OCI-LY1 (cell line): ENCODE measurements around the gene PLA2G4B.

Source experiments
- EZH2 ChIP-seq: fragments of 200-600 bp; sonication (generic), shearing (Covaris generic); IDR thresholded peaks from 2 replicates; pipeline ENCODE4 v1.8.0; 2017; ENCODE audit warnings: borderline replicate concordance, mixed run types, mild to moderate bottlenecking, antibody characterized with exemption, low read length, moderate library complexity, mixed read lengths
- TF ChIP-seq, protein P1 (sequence below): fragments of 200-600 bp; sonication (generic), shearing (Covaris generic); IDR thresholded peaks from 2 replicates; pipeline ENCODE4 v1.5.1; 2017; ENCODE audit warnings: mild to moderate bottlenecking, antibody characterized with exemption, low read length, moderate library complexity, mixed read lengths

GRCh38 chr15:41822471-41822870 lies 16.2 kb upstream of the PLA2G4B start:
- TF ChIP-seq, protein P1, sequence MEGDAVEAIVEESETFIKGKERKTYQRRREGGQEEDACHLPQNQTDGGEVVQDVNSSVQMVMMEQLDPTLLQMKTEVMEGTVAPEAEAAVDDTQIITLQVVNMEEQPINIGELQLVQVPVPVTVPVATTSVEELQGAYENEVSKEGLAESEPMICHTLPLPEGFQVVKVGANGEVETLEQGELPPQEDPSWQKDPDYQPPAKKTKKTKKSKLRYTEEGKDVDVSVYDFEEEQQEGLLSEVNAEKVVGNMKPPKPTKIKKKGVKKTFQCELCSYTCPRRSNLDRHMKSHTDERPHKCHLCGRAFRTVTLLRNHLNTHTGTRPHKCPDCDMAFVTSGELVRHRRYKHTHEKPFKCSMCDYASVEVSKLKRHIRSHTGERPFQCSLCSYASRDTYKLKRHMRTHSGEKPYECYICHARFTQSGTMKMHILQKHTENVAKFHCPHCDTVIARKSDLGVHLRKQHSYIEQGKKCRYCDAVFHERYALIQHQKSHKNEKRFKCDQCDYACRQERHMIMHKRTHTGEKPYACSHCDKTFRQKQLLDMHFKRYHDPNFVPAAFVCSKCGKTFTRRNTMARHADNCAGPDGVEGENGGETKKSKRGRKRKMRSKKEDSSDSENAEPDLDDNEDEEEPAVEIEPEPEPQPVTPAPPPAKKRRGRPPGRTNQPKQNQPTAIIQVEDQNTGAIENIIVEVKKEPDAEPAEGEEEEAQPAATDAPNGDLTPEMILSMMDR, result no peak
- no peak for TF ChIP-seq EZH2
